HG02610 (cell line): ENCODE measurements around the gene ELP5.

Experiments used
- ATAC-seq: cut with Tn5 transposase; IDR thresholded peaks from one replicate; pipeline ENCODE4 v1.9.1; 2021; ENCODE audit warnings: mild to moderate bottlenecking, moderate library complexity; ENCODE audit not compliant: unreplicated experiment

The ELP5 gene

GRCh38 chr17:7252176-7253043, at the start of gene ELP5:
ELP5 (plus strand) TSS chr17:7252215; CDS start chr17:7252551, 336 bp downstream.
- peak; percentile 28 for ATAC-seq

- ATAC-seq: no peak
These were observed 48.6 kb upstream of the ELP5 start for GRCh38 chr17:7203391-7203790.

- no peak for ATAC-seq
These were observed 47.7 kb upstream of the ELP5 start for GRCh38 chr17:7204336-7204735.

GRCh38 chr17:7204828-7205461, 47.1 kb upstream of the ELP5 start:
- ATAC-seq: peak; percentile 90

GRCh38 chr17:7205561-7205960, 46.5 kb upstream of the ELP5 start:
- ATAC-seq: no peak

GRCh38 chr17:7207120-7208001, 44.7 kb upstream of the ELP5 start:
- no peak for ATAC-seq

GRCh38 chr17:7208027-7208571, 43.9 kb upstream of the ELP5 start:
- no peak for ATAC-seq

- ATAC-seq: no peak
These were observed 43.1 kb upstream of the ELP5 start for GRCh38 chr17:7208754-7209460.

GRCh38 chr17:7211491-7212273, 40.3 kb upstream of the ELP5 start:
- no peak for ATAC-seq

GRCh38 chr17:7213895-7214299, 38.1 kb upstream of the ELP5 start:
- no peak for ATAC-seq

GRCh38 chr17:7214300-7215135, 37.5 kb upstream of the ELP5 start:
- peak; percentile 72 for ATAC-seq

- ATAC-seq: no peak
These were observed 36.8 kb upstream of the ELP5 start for GRCh38 chr17:7215136-7215638.

- no peak for ATAC-seq
These were observed 36.3 kb upstream of the ELP5 start for GRCh38 chr17:7215652-7216180.

GRCh38 chr17:7216242-7217112, 35.5 kb upstream of the ELP5 start:
- no peak for ATAC-seq

- no peak for ATAC-seq
These were observed 34.7 kb upstream of the ELP5 start for GRCh38 chr17:7217113-7217987.

GRCh38 chr17:7218166-7218565, 33.8 kb upstream of the ELP5 start:
- no peak for ATAC-seq
